Astrocyte (in vitro differentiated cells and primary cell): ENCODE measurements around the gene PREPL.

Experiments
- EZH2 ChIP-seq: IDR thresholded peaks from 2 replicates; pipeline ENCODE4 v1.6.1; 2012; ENCODE audit warnings: mild to moderate bottlenecking, low read length, inconsistent platforms; ENCODE audit not compliant: insufficient read depth
- TF ChIP-seq, protein P1 (sequence below): IDR thresholded peaks from 2 replicates; pipeline ENCODE4 v1.5.1; 2011; ENCODE audit warnings: low read depth, mild to moderate bottlenecking, inconsistent platforms, low read length, moderate library complexity; ENCODE audit not compliant: insufficient read depth

GRCh38 chr2:44273596-44273995 lies 87.7 kb downstream of the PREPL start:
- TF ChIP-seq, protein P1, sequence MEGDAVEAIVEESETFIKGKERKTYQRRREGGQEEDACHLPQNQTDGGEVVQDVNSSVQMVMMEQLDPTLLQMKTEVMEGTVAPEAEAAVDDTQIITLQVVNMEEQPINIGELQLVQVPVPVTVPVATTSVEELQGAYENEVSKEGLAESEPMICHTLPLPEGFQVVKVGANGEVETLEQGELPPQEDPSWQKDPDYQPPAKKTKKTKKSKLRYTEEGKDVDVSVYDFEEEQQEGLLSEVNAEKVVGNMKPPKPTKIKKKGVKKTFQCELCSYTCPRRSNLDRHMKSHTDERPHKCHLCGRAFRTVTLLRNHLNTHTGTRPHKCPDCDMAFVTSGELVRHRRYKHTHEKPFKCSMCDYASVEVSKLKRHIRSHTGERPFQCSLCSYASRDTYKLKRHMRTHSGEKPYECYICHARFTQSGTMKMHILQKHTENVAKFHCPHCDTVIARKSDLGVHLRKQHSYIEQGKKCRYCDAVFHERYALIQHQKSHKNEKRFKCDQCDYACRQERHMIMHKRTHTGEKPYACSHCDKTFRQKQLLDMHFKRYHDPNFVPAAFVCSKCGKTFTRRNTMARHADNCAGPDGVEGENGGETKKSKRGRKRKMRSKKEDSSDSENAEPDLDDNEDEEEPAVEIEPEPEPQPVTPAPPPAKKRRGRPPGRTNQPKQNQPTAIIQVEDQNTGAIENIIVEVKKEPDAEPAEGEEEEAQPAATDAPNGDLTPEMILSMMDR, result no peak
- no peak for TF ChIP-seq EZH2
